Neural progenitor cell (in vitro differentiated cells): ENCODE measurements around the gene NAA60.

Experiments used
- CTCF ChIP-seq: fragments of 200-600 bp; sonication (generic); IDR thresholded peaks from 2 replicates; pipeline ENCODE4 v1.5.1; 2017; ENCODE audit warnings: antibody characterized with exemption, mild to moderate bottlenecking
- EZH2 ChIP-seq: fragments of 200-600 bp; sonication (generic); IDR thresholded peaks from 2 replicates; pipeline ENCODE4 v1.6.1; 2017; ENCODE audit warnings: antibody characterized with exemption, mild to moderate bottlenecking, moderate library complexity

DNA sequence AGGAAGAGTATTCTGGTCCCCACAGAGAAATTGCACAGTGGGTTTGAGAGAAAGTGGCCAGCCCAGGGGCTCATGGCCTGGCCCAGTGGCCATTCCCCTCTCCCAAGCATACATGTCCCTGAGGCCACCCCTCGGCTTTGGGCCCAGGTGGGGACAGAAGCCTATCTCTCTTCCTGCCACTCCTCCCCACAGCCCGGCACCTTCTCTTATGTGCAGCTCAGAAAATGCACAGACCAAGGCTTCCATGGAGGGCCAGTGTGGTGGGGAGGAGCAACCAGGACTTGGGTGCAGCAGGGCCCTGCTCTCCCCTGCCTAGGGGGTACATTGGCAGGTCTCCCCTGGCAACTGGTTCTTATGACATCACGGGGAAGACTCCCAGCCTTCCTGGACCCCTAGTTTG lies 51.7 kb downstream of the NAA60 start, which contains the start of gene C16orf90:
- TF ChIP-seq EZH2 (no peak), CTCF (no peak)
